Parathyroid adenoma (tissue), 2 donors: Measurements from ENCODE around the gene RNF4.

Source experiments
- H2AFZ ChIP-seq: fragments of 300-600 bp; sonication (generic); one replicate; pipeline ENCODE4 v1.7.0; 2017; ENCODE audit warnings: antibody characterized with exemption, mild to moderate bottlenecking
- H3K27ac ChIP-seq: fragments of 300-600 bp; sonication (generic); one replicate; pipeline ENCODE4 v1.7.0; 2017
- H3K27me3 ChIP-seq: fragments of 300-600 bp; sonication (generic); one replicate; pipeline ENCODE4 v1.7.0; 2017; ENCODE audit warnings: low read length; ENCODE audit not compliant: control insufficient read depth, insufficient read depth
- H3K36me3 ChIP-seq: fragments of 300-600 bp; sonication (generic); one replicate; pipeline ENCODE4 v1.7.0; 2017; ENCODE audit warnings: low read length; ENCODE audit not compliant: control insufficient read depth, insufficient read depth
- H3K4me1 ChIP-seq: fragments of 300-600 bp; sonication (generic); one replicate; pipeline ENCODE4 v1.7.0; 2017; ENCODE audit warnings: control low read depth
- H3K4me2 ChIP-seq: fragments of 300-600 bp; sonication (generic); one replicate; pipeline ENCODE4 v1.7.0; 2017; ENCODE audit warnings: low read length
- H3K4me3 ChIP-seq: fragments of 300-600 bp; sonication (generic); one replicate; pipeline ENCODE4 v1.7.0; 2017; ENCODE audit warnings: low read depth, low read length
- H3K79me2 ChIP-seq: fragments of 300-600 bp; sonication (generic); one replicate; pipeline ENCODE4 v1.7.0; 2017; ENCODE audit warnings: control low read depth
- H3K9ac ChIP-seq: fragments of 300-600 bp; sonication (generic); one replicate; pipeline ENCODE4 v1.7.0; 2017; ENCODE audit warnings: mild to moderate bottlenecking
- H3K9me3 ChIP-seq: fragments of 300-600 bp; sonication (generic); one replicate; pipeline ENCODE4 v1.7.0; 2017; ENCODE audit warnings: low read length; ENCODE audit not compliant: control insufficient read depth
- TF ChIP-seq, protein P1 (sequence below): fragments of 300-600 bp; sonication (generic); IDR thresholded peaks from one replicate; pipeline ENCODE4 v1.7.0; 2017; ENCODE audit warnings: antibody characterized with exemption, mild to moderate bottlenecking
- donor health status: primary hyperparathyroidism.

Gene RNF4

DNA sequence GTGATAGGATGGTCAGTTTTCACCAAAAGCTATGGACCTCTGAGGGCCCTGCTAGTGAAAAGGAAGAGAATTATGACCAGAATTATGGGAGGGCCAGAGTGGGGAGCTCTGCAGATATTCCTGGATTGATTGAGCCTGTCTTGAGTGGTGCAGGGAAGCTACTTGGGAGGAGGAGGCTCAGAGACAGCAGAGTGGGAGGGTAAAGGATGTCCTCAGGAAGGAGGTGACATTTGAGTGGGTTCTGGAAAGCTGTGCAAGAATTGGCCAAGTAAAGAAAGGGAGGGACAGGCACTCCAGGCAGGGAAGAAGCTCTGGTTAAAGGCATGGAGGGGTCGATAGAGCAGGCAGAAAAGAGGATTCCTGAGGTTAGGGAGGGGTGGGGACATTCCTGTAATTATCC, 24.1 kb downstream of the RNF4 start:
- no peak overlapping the region for H3K4me2 ChIP-seq
- H3K9ac ChIP-seq: no peak overlapping the region
- no peaks in the 10 kb centered on the region for H3K27me3 ChIP-seq
- no peak overlapping the region for H3K27ac ChIP-seq
- TF ChIP-seq, protein P1, sequence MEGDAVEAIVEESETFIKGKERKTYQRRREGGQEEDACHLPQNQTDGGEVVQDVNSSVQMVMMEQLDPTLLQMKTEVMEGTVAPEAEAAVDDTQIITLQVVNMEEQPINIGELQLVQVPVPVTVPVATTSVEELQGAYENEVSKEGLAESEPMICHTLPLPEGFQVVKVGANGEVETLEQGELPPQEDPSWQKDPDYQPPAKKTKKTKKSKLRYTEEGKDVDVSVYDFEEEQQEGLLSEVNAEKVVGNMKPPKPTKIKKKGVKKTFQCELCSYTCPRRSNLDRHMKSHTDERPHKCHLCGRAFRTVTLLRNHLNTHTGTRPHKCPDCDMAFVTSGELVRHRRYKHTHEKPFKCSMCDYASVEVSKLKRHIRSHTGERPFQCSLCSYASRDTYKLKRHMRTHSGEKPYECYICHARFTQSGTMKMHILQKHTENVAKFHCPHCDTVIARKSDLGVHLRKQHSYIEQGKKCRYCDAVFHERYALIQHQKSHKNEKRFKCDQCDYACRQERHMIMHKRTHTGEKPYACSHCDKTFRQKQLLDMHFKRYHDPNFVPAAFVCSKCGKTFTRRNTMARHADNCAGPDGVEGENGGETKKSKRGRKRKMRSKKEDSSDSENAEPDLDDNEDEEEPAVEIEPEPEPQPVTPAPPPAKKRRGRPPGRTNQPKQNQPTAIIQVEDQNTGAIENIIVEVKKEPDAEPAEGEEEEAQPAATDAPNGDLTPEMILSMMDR: no peak
- no peak overlapping the region for H2AFZ ChIP-seq
- H3K36me3 ChIP-seq: no peaks in the 10 kb centered on the region
- H3K9me3 ChIP-seq: no peaks in the 10 kb centered on the region
- no peaks in the 10 kb centered on the region for H3K4me1 ChIP-seq
- no peak overlapping the region for H3K4me3 ChIP-seq
- H3K79me2 ChIP-seq: peaks cover 15% of the 10 kb centered on the region

DNA sequence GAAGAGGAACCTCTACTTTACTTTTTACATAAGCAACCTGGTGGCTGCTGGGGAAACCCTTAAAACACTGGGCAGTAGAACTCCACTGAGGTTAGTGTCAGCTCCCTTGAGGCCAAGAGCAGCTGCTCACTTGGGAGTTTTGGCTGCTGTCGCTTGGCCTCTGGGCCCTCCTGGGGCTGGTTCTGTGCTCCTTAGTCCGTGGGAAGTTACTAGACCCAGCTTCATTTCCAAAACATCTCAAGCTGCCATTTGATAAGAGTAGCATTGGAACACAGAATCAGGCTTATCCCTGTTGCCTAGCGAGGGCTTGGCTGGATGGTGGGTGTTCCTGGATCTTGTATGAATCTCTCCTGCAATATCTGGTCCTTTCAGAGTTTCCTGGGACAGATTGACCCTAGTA, 26.1 kb downstream of the RNF4 start:
- peaks cover 6% of the 10 kb centered on the region for H3K79me2 ChIP-seq
- TF ChIP-seq, protein P1: no peak
- H3K27ac ChIP-seq: no peak overlapping the region
- H3K9me3 ChIP-seq: no peaks in the 10 kb centered on the region
- H3K9ac ChIP-seq: no peak overlapping the region
- H3K36me3 ChIP-seq: no peaks in the 10 kb centered on the region
- no peak overlapping the region for H3K4me3 ChIP-seq
- H3K4me1 ChIP-seq: no peaks in the 10 kb centered on the region
- no peaks in the 10 kb centered on the region for H3K27me3 ChIP-seq
- H2AFZ ChIP-seq: no peak overlapping the region
- H3K4me2 ChIP-seq: no peak overlapping the region

DNA sequence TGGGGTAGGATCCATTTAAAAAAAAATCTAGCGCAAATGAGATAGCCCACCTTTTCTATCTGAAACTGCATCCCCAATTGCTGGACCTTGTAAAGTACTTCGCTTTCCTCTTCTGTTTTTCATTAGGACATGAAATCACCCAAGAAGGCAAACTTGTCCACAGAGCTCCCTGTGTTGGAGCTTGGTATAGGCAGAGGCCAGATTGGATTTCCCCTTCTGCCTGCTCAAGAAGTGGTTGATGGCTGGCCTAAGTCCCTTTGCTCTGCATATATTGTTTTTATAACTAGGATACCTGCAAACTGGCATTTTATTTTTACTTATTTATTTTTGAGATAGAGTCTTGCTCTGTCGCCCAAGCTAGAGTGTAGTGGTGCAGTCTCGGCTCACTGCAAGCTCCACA, 28.4 kb downstream of the RNF4 start:
- Histone ChIP-seq H3K36me3 (no peaks in the 10 kb centered on the region), H3K4me3 (no peak overlapping the region), H3K27ac (no peak overlapping the region)

DNA sequence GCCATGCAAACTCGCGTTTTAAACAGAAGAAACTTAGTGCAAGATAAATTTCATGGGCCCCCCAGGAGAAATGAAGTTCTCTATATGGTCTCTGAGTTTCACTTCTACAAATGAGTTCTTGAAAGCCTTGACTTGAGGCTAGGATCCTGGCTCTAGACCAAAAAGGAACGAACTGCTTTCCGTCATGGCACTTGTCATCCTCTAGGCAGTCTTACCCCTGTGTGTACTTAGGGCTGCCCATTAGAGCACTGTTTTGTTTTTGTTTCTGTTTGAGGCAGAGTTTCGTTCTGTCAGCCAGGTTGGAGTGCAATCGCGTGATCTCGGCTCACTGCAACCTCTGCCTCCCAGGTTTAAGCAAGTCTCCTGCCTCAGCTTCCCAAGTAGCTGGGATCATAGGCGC, 29.0 kb downstream of the RNF4 start:
- no peak overlapping the region for H3K4me3 ChIP-seq
- H3K4me1 ChIP-seq: no peaks in the 10 kb centered on the region
- H3K9ac ChIP-seq: no peak overlapping the region
- no peak overlapping the region for H3K4me2 ChIP-seq
- H2AFZ ChIP-seq: no peak overlapping the region
- H3K79me2 ChIP-seq: no peaks in the 10 kb centered on the region
- no peaks in the 10 kb centered on the region for H3K36me3 ChIP-seq
- H3K27me3 ChIP-seq: no peaks in the 10 kb centered on the region
- H3K9me3 ChIP-seq: no peaks in the 10 kb centered on the region
- H3K27ac ChIP-seq: no peak overlapping the region
- TF ChIP-seq, protein P1: no peak

More for the DNA sequence above, 28.4 kb downstream of the RNF4 start:
- Histone ChIP-seq H3K4me2 (no peak overlapping the region), H2AFZ (no peak overlapping the region), H3K9me3 (no peaks in the 10 kb centered on the region), H3K4me1 (no peaks in the 10 kb centered on the region), H3K9ac (no peak overlapping the region), H3K79me2 (peaks cover 3% of the 10 kb centered on the region), H3K27me3 (no peaks in the 10 kb centered on the region)
- TF ChIP-seq, protein P1: no peak

DNA sequence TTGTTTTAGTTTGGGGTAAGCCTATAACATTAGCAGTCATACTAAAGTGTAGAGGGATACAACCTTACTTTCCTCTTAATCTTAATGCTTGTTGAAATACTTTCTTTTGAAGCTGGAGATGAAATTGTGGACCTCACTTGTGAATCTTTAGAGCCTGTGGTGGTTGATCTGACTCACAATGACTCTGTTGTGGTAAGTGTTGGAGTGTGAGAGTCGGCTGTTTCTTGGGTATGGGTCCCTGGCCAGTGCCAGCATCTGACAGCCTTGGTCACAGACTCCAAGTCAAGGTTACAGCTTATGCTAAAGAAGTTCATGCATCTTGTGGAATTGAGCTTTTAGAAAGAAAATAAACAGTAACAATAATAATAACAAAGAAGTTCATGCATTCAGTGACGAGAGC, 31.6 kb downstream of the RNF4 start:
- H3K36me3 ChIP-seq: no peaks in the 10 kb centered on the region
- TF ChIP-seq, protein P1: no peak

More for the DNA sequence above, 31.6 kb downstream of the RNF4 start:
- H2AFZ ChIP-seq: no peak overlapping the region
- H3K27me3 ChIP-seq: no peaks in the 10 kb centered on the region
- H3K27ac ChIP-seq: no peak overlapping the region
- H3K79me2 ChIP-seq: no peaks in the 10 kb centered on the region
- no peaks in the 10 kb centered on the region for H3K9me3 ChIP-seq
- H3K4me3 ChIP-seq: no peak overlapping the region
- H3K9ac ChIP-seq: no peak overlapping the region
- H3K4me1 ChIP-seq: no peaks in the 10 kb centered on the region
- H3K4me2 ChIP-seq: no peak overlapping the region
